ENCODE measurements around the gene CYP2S1.
"Not testable (repeated sequence)": the region's sequence is repeated elsewhere in the genome, so short reads cannot be mapped to it uniquely, and the experiment has no call there.

CYP2S1 gene

DNA sequence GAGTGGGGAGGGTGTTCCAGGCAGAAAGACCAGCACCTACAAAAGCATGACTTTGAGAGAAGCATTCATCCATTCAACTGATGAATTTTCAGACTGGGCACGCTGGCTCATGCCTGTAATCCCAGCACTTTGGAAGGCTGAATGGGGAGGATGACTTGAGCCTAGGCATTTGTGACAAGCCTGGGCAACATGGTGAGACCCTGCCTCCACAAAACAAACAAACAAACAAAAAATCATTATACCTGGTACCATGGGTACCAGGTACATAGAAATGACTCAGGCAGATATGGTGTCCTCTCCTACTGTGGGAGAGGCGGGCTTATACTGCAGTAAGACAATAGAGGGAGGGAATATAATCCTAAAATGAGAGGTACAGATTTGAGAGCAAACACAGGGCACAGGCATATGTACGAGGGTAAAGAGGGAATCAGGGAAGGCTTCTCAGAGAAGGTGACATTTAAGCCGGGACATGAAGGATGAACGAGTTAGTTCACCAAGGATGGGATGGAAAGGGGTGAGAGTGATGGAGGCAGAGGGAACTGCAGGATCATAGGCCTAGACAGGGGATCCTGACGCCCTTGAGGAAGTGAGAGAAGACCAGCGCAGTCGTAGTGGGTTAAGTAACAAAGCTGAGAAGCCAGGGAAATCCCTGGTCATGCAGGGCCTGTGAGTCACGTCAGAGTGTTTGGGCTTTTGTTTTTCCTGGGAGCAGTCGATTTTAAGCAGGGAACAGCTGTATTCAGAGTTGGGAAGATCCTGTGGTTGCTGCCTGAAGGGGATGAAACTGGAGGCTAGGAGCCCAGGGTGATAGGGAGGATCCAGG is 2.9 kb downstream of the CYP2S1 start:
- no peak for DNase-seq

DNA sequence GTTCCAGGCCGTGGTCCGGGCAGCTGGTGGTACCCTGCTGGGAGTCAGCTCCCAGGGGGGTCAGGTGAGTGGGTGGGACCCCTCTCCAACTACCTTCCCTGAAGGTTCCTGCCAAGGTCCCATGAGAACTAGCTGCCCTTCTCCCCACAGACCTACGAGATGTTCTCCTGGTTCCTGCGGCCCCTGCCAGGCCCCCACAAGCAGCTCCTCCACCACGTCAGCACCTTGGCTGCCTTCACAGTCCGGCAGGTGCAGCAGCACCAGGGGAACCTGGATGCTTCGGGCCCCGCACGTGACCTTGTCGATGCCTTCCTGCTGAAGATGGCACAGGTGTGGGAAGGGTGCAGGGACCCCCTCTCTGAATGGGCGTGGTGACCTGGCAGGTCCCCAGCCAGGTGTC is 5.5 kb downstream of the CYP2S1 start:
- no peak for DNase-seq

DNA sequence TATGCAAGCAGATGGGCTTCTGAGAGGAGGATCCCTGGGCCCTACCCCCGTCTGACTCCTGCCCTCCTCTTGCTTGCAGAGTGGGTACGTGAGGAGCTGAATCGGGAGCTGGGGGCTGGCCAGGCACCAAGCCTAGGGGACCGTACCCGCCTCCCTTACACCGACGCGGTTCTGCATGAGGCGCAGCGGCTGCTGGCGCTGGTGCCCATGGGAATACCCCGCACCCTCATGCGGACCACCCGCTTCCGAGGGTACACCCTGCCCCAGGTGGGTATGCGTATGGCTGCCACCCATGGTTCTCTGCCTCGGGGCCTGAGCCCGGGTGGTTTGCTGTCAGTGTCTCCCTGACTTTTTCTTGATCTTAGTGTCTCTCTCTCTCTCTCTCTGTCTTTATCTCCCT is 10.4 kb downstream of the CYP2S1 start:
- no peak for DNase-seq

DNA sequence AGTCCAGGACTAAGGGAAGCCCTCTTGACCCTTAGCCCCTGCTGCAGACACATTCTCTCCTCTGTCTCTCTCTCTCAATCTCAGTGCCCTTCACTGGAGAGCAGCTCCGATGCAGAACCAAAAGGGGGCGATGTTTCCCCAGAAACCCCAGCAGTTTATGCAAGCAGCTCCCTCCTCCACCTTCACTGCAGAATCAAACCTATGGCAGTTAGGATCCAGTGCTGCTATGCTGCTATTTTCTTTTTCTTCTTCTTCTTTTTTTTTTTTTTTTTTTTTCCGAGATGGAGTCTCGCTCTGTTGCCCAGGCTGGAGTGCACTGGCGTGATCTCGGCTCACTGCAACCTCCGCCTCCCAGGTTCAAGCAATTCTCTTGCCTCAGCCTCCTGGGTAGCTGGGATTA is 11.3 kb downstream of the CYP2S1 start:
- not testable (repeated sequence) for DNase-seq

DNA sequence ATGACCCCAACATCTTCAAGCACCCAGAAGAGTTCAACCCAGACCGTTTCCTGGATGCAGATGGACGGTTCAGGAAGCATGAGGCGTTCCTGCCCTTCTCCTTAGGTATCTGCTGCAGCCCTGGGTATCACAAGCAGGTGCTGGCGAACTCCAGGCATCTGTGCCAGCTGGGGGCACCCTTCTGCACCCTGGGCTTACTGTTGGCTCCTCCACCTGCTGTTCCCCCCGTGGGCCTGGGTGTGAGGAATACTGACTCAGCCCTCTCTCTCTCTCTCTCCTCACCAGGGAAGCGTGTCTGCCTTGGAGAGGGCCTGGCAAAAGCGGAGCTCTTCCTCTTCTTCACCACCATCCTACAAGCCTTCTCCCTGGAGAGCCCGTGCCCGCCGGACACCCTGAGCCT is 13.0 kb downstream of the CYP2S1 start:
- DNase-seq = no peak

DNA sequence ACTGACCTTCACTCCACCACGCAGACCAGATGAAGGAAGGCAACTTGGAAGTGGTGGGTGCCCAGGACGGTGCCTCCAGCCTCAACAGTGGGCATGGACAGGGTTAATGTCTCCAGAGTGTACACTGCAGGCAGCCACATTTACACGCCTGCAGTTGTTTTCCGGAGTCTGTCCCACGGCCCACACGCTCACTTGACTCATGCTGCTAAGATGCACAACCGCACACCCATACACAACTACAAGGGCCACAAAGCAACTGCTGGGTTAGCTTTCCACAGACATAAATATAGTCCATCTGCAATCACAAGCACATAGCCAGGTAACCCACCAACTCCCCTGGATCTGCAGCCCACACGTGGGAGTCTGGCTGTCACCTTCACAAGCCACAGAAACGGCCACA is 13.4 kb downstream of the CYP2S1 start:
- DNase-seq = no peak

DNA sequence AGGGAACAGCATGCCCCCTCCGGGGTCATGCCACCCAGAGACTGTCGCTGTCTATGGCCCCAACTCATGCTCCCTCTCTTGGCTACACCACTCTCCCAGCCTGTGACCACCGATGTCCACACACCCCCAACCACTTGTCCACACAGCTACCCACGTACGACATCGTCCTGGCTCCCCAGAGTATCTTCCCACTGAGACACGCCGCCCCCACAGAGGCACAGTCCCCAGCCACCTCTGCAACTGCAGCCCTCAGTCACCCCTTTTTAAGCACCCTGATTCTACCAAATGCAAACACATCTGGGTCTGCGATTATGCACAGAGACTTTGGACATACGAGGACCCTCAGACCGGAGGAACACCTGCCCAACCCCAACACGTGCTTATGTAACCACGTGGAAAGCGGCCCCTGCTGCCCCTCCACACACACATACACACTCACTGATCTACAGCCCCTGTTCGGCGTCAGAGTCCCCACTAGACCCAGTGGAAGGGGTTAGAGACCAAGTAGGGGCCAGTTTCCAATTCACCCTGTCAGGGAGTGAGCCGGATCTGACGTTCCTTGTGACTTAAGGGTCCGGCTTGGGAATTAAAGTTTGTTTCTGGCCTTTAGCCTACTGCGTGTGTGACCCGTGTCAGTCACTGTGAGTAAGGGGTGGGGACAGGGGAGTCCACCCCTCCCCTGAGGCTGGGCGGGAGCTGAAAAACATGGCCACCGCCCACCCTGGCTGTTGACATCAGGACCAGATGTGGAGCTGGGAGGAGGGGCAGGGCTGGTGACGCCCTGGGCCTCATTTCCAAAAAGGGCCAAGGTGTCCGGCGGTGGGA is 14.1 kb downstream of the CYP2S1 start:
- no peak for DNase-seq

DNA sequence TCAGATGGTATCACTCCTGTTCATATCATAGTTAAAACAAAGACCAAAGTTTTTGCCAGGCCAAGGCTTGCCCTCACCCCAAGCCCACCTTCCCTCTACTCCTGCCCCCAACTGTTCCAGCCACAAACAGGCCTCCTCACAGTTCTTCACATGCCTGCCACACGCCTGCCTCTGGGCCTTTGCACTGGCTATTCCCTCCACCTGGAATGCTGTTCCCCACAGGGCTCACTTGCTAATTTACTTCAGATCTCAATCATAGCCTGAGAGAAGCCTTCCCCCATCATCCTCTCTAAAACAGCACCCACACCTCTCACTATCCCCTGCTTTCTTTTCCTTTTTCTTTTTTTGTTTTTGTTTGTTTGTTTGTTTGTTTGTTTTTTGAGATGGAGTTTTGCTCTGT is 21.1 kb downstream of the CYP2S1 start:
- no peak for DNase-seq

DNA sequence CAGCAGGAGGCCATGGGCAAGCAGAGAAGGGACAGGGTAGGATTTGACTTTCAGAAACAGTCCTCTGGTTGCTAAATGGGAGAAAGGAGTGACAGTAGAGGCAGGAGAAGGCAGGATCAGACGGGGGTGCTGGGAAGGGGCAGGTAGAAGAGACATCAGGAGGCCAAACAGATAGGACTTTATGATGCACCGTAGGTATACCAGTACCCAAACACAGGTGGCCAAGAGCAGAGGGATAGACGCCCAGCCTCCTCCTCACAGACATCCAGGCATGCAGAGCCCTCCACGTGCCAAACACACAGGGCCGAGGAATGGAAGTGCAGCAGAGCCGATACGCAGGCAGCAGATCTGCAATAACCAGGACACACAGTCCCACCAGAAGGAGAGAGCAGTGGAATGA is 24.7 kb downstream of the CYP2S1 start:
- no peak for DNase-seq

DNA sequence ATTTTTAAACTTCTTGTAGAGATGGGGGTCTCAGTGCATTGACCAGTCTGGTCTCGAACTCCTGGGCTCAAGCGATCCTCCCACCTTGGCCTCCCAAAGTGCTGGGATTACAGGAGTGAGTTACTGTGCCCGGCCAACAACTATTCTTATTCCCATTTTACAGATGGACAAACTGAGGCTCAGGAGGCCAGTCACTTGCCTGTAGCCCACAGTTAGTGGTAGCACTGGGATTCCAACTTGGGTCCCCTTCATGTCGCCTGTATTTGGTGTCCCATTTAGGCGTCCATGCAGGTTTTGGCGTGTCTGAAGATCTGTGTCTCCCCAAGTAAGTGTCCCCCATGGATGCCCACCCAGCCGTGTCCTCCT is 25.2 kb downstream of the CYP2S1 start:
- no peak for DNase-seq

DNA sequence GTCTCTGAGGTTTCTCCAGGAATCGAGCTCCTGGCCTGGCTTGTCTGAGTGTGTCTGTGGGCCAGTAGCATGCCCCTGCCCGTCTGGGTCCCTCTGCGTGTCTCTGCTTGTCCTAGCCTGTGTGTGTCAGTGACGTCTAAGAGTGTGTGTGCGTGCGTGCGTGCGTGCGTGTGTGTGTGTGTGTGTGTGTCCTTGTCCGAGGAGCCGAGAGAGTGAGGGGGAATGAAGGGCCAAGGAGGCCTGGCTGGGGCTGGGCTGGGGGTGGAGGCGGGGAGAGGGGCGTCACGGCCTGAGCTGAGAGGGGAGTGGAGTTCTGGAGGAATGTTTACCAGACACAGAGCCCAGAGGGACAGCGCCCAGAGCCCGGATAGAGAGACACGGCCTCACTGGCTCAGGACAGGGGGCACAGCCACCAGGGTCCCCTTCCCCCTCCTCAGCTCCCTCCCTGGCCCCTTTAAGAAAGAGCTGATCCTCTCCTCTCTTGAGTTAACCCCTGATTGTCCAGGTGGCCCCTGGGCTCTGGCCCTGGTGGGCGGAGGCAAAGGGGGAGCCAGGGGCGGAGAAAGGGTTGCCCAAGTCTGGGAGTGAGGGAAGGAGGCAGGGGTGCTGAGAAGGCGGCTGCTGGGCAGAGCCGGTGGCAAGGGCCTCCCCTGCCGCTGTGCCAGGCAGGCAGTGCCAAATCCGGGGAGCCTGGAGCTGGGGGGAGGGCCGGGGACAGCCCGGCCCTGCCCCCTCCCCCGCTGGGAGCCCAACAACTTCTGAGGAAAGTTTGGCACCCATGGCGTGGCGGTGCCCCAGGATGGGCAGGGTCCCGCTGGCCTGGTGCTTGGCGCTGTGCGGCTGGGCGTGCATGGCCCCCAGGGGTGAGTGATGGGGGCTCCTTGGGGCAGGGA is 25.8 kb downstream of the CYP2S1 start, which contains the start of gene AXL:
Gene AXL (plus strand): TSS at position 609 of the 893 bp plus-strand sequence. CDS start 170 bp downstream, at position 779.
- DNase-seq = no peak

DNA sequence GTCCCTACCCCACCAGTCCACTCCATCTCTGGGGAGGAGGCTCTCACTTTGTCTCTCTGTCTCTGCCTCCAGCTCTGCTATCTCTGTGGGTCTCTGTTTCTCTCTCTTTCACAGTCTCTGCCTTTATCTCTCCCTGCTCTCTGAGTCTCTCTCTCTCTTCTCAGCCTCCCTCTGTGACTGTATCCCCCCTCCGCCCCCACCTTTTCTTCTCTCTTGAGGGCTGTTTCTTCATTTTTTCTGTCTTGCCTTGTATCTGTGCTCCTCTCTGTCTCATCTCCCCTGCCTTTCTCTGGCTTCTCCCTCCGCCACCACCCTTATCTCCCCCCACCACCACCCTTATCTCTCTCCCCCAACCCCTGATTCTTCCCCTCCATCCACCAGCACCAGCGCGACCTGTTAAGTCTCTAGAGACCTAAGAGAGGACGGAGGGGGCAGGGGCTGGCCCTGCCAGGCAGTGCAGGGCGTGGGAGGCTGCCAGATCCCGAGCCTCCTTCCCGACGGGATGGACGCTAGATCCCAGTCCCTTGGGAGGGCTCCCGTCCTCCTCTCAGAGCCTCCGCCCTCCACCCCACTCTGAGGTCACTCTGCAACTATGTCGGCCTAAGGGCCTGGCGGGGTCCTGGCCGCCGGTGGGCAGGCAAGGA is 27.0 kb downstream of the CYP2S1 start:
- DNase-seq = no peak

DNA sequence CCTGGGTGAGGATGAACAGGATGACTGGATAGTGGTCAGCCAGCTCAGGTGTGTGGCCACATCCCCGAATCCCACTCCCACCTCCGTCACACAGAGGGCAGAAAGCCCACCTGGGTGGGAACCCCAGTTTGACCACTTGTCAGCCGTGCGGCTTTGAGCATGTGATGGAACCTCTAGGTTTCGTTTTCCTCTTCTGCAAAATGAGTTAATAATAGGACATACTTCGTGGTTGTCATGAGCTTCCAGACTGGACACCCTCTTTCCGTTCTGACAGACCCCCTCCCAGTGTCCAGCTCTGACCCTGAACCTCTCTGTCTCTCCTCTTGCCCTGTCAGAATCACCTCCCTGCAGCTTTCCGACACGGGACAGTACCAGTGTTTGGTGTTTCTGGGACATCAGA is 27.8 kb downstream of the CYP2S1 start:
- no peak for DNase-seq

DNA sequence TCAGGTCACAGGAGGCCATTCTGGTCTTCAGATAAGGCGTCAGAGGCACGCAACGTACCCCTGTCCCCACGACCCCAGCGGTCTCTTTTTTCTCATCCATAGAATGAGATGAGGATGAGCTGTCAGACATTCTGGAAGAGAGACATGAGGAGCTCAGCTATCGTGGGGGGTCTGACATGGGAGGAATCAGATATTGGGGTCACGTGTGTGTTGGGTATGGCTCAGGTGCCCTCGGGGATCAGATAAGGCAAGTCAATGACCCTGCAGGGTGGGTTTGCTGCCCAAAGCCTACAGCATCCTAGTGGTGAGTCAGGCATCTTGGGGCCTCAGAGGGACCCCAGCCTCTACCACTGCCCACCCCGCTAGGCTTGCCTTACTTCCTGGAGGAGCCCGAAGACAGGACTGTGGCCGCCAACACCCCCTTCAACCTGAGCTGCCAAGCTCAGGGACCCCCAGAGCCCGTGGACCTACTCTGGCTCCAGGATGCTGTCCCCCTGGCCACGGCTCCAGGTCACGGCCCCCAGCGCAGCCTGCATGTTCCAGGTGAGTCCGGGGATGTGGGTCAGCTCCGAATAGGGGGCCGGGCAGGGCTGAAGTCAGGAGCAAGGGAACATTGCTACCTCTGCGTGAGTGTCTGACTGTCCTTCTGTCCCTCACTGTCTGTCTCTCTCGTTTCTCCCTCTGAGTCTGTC is 28.6 kb downstream of the CYP2S1 start:
- DNase-seq = no peak

DNA sequence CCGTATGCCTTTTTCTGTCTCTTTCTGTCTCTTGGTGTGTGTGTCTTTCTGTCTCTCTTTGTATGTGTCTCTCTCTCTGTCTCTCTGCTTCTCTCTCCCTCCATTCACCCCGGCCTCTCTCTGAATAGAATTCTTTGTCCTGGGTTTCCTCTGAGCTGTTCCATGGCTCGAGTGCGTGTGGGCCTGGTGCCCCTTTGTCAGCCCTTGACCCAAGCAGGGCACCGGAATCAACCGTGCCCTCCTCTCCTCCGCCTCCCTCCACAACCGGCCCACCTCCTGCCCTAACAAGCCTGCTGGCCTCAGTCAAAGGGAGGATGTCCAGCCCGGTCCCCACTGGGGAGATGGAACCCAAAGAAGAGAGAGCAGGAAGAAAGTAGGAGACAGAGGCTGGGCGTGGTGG is 29.2 kb downstream of the CYP2S1 start:
- DNase-seq = no peak

DNA sequence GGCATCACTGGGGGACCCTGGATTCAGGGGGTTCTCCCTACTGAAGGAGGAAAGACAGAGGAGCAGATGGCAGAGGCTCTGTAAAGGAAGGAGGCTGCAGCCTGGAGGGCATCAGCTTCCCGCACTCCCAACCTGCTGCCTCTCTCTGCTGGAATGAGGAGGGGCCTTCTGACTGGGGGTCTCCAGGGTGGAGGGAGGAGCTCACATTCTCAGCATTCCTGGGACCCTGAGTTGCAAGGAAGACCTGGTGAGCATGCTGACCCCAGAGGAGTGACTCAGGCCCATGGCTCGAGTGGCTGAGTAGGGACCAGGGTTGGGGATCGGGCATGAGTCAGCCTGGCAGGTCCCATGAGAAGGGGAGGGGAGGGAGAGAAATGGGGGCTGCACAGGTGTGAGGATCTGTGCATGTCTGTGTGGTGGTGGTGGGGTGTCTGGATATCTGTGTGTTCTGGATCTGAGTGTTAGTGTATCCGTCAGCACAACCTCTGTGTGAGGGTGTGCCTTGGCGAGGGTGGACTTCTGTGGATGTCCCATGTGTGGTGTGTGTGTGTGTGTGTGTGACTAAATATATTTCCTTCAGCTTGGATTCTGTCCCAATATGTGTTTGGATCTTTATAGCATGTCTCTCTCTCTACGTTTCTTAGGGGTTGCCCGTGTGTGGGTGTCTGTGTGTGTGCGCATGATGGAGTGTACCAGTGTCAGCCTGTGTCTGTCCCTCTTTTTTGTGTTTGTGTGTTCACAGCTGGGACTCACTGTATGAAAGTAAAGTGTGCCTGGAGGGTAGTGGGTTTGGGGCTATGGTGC is 30.6 kb downstream of the CYP2S1 start:
- no peak for DNase-seq

DNA sequence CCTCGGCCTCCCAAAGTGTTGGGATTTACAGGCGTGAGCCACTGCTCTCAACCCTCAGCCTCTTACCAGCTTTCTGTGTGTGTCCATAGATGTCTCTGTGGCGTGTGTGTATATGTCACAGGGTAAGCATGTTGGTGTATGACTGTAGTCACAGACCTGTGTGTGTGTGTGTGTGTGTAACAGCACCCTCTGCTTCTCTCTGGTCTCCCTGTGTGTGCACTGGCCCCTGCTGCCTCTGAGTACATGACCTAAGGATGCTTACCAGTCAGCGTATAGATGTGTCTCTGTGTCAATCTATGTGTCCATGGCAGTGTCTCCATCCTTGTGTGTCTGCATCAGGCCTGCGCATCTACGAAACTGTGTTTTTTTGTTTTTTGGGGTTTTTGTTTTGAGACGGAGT is 31.6 kb downstream of the CYP2S1 start:
- no peak for DNase-seq

DNA sequence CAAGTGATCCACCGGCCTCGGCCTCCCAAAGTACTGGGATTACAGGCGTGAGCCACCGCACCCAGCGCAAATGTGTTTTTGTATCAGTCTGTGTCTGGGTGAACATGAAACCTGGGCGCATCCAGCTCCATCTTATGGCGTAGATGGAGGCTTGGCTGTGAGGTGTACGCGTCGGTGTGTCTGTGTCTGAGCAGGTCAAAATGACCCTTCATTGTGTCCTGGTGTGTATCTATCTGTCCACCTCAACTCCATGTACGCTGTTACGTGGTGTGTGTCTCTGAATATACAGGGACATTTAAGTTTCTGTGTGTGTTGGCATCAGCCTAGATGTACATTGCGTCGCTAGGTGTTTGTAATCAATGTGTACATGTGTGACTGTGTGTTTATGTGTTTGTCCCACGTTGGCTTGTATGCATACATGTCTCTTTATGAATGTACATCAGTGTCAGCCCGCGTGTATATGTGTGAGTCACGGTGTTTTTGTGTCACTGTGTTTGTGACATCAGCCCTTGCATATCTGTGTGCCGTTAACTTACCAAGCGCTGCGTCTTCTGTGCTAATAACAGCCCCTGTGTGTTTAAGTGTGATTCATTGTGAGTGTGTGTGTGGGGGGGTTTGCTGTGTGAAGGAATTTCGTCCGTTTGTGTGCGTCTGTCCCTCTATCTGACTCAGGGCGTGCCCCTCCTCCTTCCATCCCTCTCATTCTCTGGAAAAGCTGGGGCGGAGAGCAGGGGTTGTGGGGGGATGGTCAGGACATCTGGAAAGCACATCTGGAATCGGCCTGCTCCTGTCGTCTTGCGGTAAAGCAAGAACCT is 32.4 kb downstream of the CYP2S1 start:
- no peak for DNase-seq

DNA sequence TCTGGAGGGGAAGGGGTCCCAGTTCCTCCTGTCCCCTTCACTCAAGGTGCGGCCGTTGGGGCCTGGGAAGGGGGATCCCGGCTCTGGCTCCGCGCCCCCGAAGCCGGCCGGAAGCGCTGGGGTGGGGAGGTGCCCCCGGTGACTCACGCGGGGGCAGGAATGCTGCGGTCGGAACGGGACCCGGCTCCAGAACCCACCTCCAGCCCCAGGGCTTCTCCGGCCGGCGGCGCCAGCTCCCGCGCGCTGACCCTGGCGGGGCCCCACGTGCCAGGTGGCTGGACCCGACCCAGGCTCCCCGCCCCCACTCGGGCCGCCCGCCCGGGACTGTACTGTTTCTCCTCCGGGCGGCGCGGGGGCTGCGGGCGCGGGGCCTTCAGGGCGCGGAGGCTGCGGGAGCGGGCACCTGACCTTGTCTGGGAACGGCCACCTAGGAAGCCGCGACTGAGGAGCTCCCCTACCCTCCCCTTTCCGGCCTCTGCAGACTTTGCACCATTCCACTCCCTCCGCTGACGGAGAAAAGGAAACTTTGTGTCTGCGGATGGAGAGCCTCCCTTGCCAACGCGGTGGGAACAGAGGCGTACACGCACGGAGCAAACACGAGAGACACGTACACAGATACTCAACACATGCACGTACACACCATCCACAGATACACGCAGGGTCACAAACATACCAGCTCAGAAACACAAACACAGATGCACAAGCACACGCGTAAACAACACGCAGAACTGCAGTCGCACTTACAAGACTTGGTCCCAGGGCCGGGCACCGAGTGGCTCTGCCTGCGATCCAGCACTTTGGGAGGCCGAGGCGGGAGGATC is 33.2 kb downstream of the CYP2S1 start:
- no peak for DNase-seq

Measured in cortex of kidney (tissue), 1 donor.